Nephron (organoid): ENCODE results near the gene UBE2I.

Source experiments
- H3K27ac Mint-ChIP-seq, 3 experiments: 2 replicates each; pipeline ENCODE4 v1.8.0; 2020; ENCODE audit warnings: mixed read lengths in 3 of 3, mild to moderate bottlenecking in 2 of 3, moderate library complexity in 1 of 3
- H3K27me3 Mint-ChIP-seq: 2 replicates; pipeline ENCODE4 v1.8.0; 2021; ENCODE audit warnings: low read depth, mild to moderate bottlenecking, moderate library complexity, mixed read lengths
- H3K36me3 Mint-ChIP-seq: 2 replicates; pipeline ENCODE4 v1.8.0; 2020; ENCODE audit warnings: low read depth, mixed read lengths
- H3K4me1 Mint-ChIP-seq: 2 replicates; pipeline ENCODE4 v1.8.0; 2020; ENCODE audit warnings: mixed read lengths
- H3K4me3 Mint-ChIP-seq, 3 experiments: 2 replicates each; pipeline ENCODE4 v1.8.0; 2020; ENCODE audit warnings: mild to moderate bottlenecking in 3 of 3, mixed read lengths in 3 of 3, moderate library complexity in 2 of 3
- H3K9me3 Mint-ChIP-seq: 2 replicates; pipeline ENCODE4 v1.8.0; 2020; ENCODE audit warnings: mixed read lengths
- TF ChIP-seq, protein P1 (sequence below), 3 experiments: fragments of 200-600 bp; sonication (generic); IDR thresholded peaks; one replicate each; pipeline ENCODE4 v1.5.0; 2021; ENCODE audit warnings: antibody characterized with exemption in 3 of 3; ENCODE audit not compliant: unreplicated experiment in 3 of 3

Gene UBE2I

DNA sequence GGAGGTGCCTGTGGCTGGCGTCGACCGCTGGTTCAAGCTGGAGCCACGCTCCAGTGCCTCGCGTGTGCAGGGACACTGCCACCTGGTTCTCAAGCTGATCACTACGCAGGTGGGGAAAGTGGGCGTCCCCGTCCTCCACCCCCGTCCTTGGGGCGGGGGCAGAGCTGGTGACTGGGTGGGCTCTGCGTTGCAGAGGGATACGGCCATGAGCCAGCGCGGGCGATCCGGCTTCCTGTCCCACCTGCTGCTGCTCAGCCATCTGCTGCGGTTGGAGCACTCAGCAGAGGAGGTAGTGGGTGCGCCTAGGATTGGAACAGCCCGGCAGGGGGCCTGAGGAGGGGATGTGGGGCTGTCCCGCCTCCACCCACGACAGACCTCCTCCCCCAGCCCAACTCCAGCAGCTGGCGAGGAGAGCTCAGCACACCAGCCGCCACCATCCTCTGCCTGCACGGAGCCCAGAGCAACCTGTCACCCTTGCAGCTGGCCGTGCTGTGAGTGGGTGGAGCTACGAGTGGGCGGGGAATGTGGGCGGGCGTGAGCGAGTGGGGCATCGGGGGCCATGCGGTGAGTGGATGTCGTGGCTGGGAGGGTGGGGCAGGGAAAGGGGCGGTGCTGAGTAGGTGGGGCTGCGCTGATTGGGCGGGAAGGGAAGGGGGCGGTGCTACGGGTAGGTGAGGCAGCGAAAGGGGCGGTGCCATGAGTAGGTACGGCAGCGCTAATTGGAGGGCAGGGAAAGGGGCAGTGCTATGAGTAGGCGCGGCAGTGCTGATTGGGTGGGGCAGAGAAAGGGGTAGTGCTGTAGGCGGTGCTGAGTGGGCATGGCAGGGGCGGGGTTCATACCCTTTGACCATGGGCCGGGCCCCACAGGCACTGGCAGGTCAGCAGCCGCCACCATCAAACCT lies 33.3 kb downstream of the UBE2I start:
- peak overlapping the region; percentile 61 to 84 (median 80) for H3K4me3 Mint-ChIP-seq
- no peak overlapping the region for H3K27ac Mint-ChIP-seq
- H3K27me3 Mint-ChIP-seq: peaks cover 21% of the 10 kb centered on the region
- no peaks in the 10 kb centered on the region for H3K36me3 Mint-ChIP-seq
- no peaks in the 10 kb centered on the region for H3K9me3 Mint-ChIP-seq
- peaks cover 5% of the 10 kb centered on the region for H3K4me1 Mint-ChIP-seq
- TF ChIP-seq, protein P1, sequence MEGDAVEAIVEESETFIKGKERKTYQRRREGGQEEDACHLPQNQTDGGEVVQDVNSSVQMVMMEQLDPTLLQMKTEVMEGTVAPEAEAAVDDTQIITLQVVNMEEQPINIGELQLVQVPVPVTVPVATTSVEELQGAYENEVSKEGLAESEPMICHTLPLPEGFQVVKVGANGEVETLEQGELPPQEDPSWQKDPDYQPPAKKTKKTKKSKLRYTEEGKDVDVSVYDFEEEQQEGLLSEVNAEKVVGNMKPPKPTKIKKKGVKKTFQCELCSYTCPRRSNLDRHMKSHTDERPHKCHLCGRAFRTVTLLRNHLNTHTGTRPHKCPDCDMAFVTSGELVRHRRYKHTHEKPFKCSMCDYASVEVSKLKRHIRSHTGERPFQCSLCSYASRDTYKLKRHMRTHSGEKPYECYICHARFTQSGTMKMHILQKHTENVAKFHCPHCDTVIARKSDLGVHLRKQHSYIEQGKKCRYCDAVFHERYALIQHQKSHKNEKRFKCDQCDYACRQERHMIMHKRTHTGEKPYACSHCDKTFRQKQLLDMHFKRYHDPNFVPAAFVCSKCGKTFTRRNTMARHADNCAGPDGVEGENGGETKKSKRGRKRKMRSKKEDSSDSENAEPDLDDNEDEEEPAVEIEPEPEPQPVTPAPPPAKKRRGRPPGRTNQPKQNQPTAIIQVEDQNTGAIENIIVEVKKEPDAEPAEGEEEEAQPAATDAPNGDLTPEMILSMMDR (IDR thresholded peaks at IDR 0.05; ENCODE audit: unreplicated experiment in 3 of 3): no peak

DNA sequence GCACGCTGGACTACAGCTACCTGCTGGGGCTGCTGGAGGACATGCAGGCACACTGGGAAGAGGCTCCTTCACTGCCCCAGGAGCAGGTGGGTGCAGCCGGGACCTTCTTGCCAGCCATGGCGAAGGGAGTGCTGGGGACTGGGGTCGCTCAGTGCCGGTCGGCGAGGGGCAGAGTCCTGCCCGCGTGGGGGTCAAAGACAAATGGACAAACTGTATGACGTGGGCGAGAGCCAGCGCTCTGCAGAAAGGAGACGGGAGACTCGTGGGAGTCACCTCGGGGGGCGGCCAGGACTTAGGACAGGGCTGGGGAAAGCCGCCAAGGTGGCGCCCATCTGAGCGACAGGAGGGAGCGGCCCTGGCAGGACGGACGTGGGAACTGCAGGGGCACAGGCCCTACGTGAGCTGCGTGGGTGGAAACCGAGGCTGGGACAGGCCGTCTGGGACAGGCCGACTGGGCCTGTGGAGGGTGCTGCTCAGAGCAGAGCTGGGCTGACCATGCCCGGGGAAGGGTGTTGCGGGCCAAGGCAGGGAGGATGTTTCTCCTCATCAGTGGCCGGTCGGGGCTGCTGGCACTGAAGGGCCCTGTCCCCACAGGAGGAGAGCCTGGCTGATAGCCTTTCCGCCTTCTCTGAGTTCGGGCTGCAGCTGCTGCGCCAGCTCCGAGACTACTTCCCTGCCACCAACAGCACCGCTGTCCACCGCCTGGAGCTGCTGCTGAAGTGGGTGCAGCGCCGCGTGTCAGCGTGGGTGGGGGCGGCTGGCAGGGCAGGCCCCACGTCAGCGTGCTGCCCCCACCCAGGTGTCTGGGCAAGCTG lies 34.2 kb downstream of the UBE2I start:
- H3K27ac Mint-ChIP-seq: no peak overlapping the region

DNA sequence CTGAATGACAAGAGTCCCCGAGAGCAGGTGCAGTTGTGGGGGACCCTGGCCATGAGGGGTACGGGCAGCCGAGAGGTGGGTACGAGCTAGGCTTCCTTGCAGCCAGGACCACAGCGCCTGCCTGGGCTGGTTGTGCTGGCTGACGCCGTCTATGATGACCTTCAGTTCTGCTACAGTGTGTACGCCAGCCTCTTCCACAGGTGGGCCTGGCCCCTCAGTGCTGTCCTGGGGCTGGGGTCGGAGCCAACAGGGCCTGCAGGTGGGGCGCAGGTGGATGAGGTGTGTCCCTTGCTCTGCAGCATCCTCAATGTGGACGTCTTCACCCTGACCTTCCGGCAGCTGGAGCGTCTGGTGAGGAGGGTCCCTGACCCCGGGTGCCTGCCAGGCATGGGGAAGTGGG lies 35.1 kb downstream of the UBE2I start:
- H3K27ac Mint-ChIP-seq: no peak overlapping the region

More for the DNA sequence above, 34.2 kb downstream of the UBE2I start:
- Mint-ChIP-seq H3K9me3 (no peaks in the 10 kb centered on the region), H3K4me1 (peaks cover 5% of the 10 kb centered on the region), H3K36me3 (no peaks in the 10 kb centered on the region), H3K4me3 (peak overlapping the region; percentile 61 to 84 (median 80)), H3K27me3 (peaks cover 21% of the 10 kb centered on the region)
- TF ChIP-seq, protein P1 (IDR thresholded peaks at IDR 0.05; ENCODE audit: unreplicated experiment in 3 of 3): no peak

DNA sequence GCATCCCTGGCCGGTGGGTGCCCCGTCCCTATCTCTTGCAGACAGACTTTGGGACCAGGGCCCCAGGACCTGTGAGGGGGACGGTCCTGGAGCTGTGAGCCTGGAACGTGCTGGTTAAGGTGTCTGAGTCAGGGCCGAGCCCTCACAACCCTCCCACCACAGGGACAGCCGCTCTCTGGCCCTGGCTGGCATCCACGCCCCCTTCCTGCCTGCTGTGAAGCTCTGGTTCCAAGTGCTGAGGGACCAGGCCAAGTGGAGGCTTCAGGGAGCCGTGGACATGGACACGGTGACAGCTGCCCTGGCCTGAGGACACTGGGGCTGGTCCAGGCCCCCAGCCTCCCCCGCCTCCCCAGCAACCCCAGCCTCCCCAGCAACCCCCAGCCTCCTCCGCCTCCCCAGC lies 35.7 kb downstream of the UBE2I start:
- Mint-ChIP-seq H3K27me3 (peaks cover 21% of the 10 kb centered on the region), H3K4me1 (peaks cover 5% of the 10 kb centered on the region), H3K36me3 (no peaks in the 10 kb centered on the region), H3K4me3 (no peak overlapping the region), H3K27ac (no peak overlapping the region), H3K9me3 (no peaks in the 10 kb centered on the region)
- TF ChIP-seq, protein P1 (IDR thresholded peaks at IDR 0.05; ENCODE audit: unreplicated experiment in 3 of 3): no peak

More for the DNA sequence above, 35.1 kb downstream of the UBE2I start:
- Mint-ChIP-seq H3K4me3 (no peak overlapping the region), H3K27me3 (peaks cover 21% of the 10 kb centered on the region), H3K36me3 (no peaks in the 10 kb centered on the region), H3K4me1 (peaks cover 5% of the 10 kb centered on the region), H3K9me3 (no peaks in the 10 kb centered on the region)
- TF ChIP-seq, protein P1 (IDR thresholded peaks at IDR 0.05; ENCODE audit: unreplicated experiment in 3 of 3): no peak

DNA sequence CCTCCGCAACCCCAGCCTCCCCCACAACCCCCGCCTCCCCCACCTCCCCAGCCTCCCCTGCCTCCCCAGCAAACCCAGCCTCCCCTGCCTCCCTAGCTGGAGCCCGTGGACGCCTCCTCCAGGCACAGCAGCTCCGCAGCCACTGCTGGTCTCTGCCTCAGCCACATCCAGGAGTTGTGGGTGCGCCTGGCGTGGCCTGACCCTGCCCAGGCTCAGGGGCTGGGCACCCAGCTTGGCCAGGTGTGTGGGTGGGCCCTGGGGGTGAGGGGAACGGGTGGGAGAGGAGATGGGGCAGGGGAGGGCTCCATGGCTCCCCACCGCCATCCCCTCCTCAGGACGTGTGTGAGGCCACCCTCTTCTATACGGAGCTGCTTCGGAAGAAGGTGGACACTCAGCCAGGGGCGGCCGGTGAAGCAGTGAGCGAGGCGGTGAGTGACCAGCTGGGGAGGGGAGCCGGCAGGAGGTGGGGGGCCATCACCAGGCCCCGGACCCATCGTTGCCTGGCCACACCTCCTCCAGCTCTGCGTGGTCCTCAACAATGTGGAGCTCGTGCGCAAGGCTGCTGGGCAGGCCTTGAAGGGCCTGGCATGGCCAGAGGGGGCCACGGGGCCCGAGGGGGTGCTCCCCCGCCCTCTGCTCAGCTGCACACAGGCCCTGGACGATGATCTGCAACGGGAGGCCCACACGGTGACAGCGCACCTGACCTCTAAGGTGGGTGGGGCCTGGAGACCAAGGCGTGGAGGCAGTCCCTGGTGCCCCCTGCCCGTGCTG lies 36.4 kb downstream of the UBE2I start:
- Mint-ChIP-seq H3K36me3 (no peaks in the 10 kb centered on the region), H3K4me3 (no peak overlapping the region), H3K27ac (no peak overlapping the region), H3K4me1 (peaks cover 5% of the 10 kb centered on the region), H3K27me3 (peaks cover 21% of the 10 kb centered on the region), H3K9me3 (no peaks in the 10 kb centered on the region)
- TF ChIP-seq, protein P1 (IDR thresholded peaks at IDR 0.05; ENCODE audit: unreplicated experiment in 3 of 3): no peak
